ENCODE measurements around the gene FYB1. TPM values are rescaled to one million over a fixed set of nuclear protein-coding genes. Genes with fewer than 3 reads are reported as not detected.

The FYB1 gene
- total RNA-seq, 1 experiment from 2014 or later, result 0.42 TPM

GRCh38 chr5:39187831-39188731 lies 31.3 kb downstream of the FYB1 start:
- Histone ChIP-seq H4K20me1 (ENCODE audit: insufficient read depth) (no peaks in the 10 kb centered on the region), H3K9me3 (ENCODE audit: control insufficient read depth in 1 of 2, insufficient read depth in 1 of 2, low read depth in 1 of 2, low read length in 2 of 2) (no peaks in the 10 kb centered on the region), H2AFZ (ENCODE audit: low read depth, low read length, poor library complexity, severe bottlenecking) (no peak overlapping the region), H3K27me3 (ENCODE audit: insufficient read depth, low read length) (no peaks in the 10 kb centered on the region), H3K79me2 (ENCODE audit: insufficient read depth, low read length) (no peaks in the 10 kb centered on the region), H3K36me3 (ENCODE audit: control insufficient read depth in 1 of 2, insufficient read depth in 2 of 2, low read length in 2 of 2) (no peaks in the 10 kb centered on the region), H3K4me2 (ENCODE audit: low read length) (no peak overlapping the region), H3K9me2 (ENCODE audit: insufficient read depth) (no peaks in the 10 kb centered on the region), H3K4me1 (ENCODE audit: control insufficient read depth in 1 of 2, insufficient read depth in 2 of 2, low read length in 2 of 2) (no peaks in the 10 kb centered on the region), H3K4me3 (replicated peaks in 1 of 2; ENCODE audit: low read depth in 1 of 2, low read length in 2 of 2) (no peak overlapping the region), H3K9ac (ENCODE audit: low read length) (no peak overlapping the region), H3K27ac (ENCODE audit: low read depth, low read length) (no peak overlapping the region)
- TF ChIP-seq CEBPB (IDR thresholded peaks at IDR 0.05; ENCODE audit: low read depth) (no peak), JUND (IDR thresholded peaks at IDR 0.05) (no peak), ELF1 (IDR thresholded peaks at IDR 0.05; ENCODE audit: borderline replicate concordance, low read depth) (no peak), ZNF274 (IDR thresholded peaks at IDR 0.05; ENCODE audit: low read depth, low read length) (no peak), POLR2AphosphoS5 (IDR thresholded peaks at IDR 0.05; ENCODE audit: low read depth, low read length) (no peak), TCF7L2 (IDR thresholded peaks at IDR 0.05; ENCODE audit: borderline replicate concordance, extremely low read depth, insufficient read depth, insufficient read length) (no peak), YY1 (IDR thresholded peaks at IDR 0.05; ENCODE audit: extremely low read depth, insufficient replicate concordance, low read depth, low read length) (no peak)
- TF ChIP-seq, protein P1, sequence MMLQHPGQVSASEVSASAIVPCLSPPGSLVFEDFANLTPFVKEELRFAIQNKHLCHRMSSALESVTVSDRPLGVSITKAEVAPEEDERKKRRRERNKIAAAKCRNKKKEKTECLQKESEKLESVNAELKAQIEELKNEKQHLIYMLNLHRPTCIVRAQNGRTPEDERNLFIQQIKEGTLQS (IDR thresholded peaks at IDR 0.05), result no peak
- ChIA-PET POLR2A (no interaction called here), CTCF (no interaction called here), RAD21 (ENCODE audit: low non-redundant PET in 1 of 2, low total read pairs in 2 of 2, uncharacterized antibody in 2 of 2, unreplicated experiment in 2 of 2) (no interaction called here)
- BruUV-seq (replicated peaks), result no TSS peak
- intact Hi-C loops (cut with micrococcal nuclease), result no loop called here
- DNase-seq (ENCODE audit: low read depth, low spot score) (no peak), ATAC-seq (no peak)

Measured in HCT116 (cell line).